ENCODE measurements around the gene ID2. TPM values are rescaled to one million over a fixed set of nuclear protein-coding genes. Genes with fewer than 3 reads are reported as not detected.

The ID2 gene
- total RNA-seq: 34.9 and 87.4 TPM in 2 replicates

- peak; percentile 96 to 99 for DNase-seq (ENCODE audit: low read depth in 2 of 2)
Observed at GRCh38 chr2:8681786-8682692, at the start of gene ID2. ID2 (plus strand) TSS chr2:8682056; CDS start chr2:8682166, 110 bp downstream.

GRCh38 chr2:8632755-8633154 lies 49.1 kb upstream of the ID2 start:
- DNase-seq (ENCODE audit: low read depth in 2 of 2): no peak

- DNase-seq (ENCODE audit: low read depth in 2 of 2): no peak
Observed at GRCh38 chr2:8633186-8633734, 48.6 kb upstream of the ID2 start.

GRCh38 chr2:8633735-8634313 lies 48.0 kb upstream of the ID2 start:
- DNase-seq (ENCODE audit: low read depth in 2 of 2): no peak

- no peak for DNase-seq (ENCODE audit: low read depth in 2 of 2)
Observed at GRCh38 chr2:8634466-8635172, 47.2 kb upstream of the ID2 start.

- no peak for DNase-seq (ENCODE audit: low read depth in 2 of 2)
Observed at GRCh38 chr2:8636041-8636491, 45.8 kb upstream of the ID2 start.

GRCh38 chr2:8636721-8637636 lies 44.9 kb upstream of the ID2 start:
- DNase-seq (ENCODE audit: low read depth in 2 of 2): no peak

- DNase-seq (ENCODE audit: low read depth in 2 of 2): no peak
Observed at GRCh38 chr2:8638327-8638726, 43.5 kb upstream of the ID2 start.

- DNase-seq (ENCODE audit: low read depth in 2 of 2): no peak
Observed at GRCh38 chr2:8639122-8639635, 42.7 kb upstream of the ID2 start.

- no peak for DNase-seq (ENCODE audit: low read depth in 2 of 2)
Observed at GRCh38 chr2:8640498-8640897, 41.4 kb upstream of the ID2 start.

- no peak for DNase-seq (ENCODE audit: low read depth in 2 of 2)
Observed at GRCh38 chr2:8641301-8641965, 40.4 kb upstream of the ID2 start.

GRCh38 chr2:8642366-8643068 lies 39.3 kb upstream of the ID2 start:
- no peak for DNase-seq (ENCODE audit: low read depth in 2 of 2)

- no peak for DNase-seq (ENCODE audit: low read depth in 2 of 2)
Observed at GRCh38 chr2:8643250-8643995, 38.4 kb upstream of the ID2 start.

- no peak for DNase-seq (ENCODE audit: low read depth in 2 of 2)
Observed at GRCh38 chr2:8643996-8644356, 37.9 kb upstream of the ID2 start.

- no peak for DNase-seq (ENCODE audit: low read depth in 2 of 2)
Observed at GRCh38 chr2:8644605-8645175, 37.2 kb upstream of the ID2 start.

- no peak for DNase-seq (ENCODE audit: low read depth in 2 of 2)
Observed at GRCh38 chr2:8645176-8645831, 36.6 kb upstream of the ID2 start.

- no peak for DNase-seq (ENCODE audit: low read depth in 2 of 2)
Observed at GRCh38 chr2:8646731-8647461, 35.0 kb upstream of the ID2 start.
